Hepatocyte (in vitro differentiated cells): ENCODE results near the gene VCAM1.

Experiments used
- CTCF ChIP-seq: fragments of 200-600 bp; sonication (generic); IDR thresholded peaks from 2 replicates; pipeline ENCODE4 v1.5.1; 2016; ENCODE audit warnings: antibody characterized with exemption, mild to moderate bottlenecking; ENCODE audit not compliant: poor library complexity
- EZH2 ChIP-seq: fragments of 200-600 bp; sonication (generic); IDR thresholded peaks from 2 replicates; pipeline ENCODE4 v1.6.1; 2016; ENCODE audit warnings: antibody characterized with exemption, mild to moderate bottlenecking, borderline replicate concordance
- EZH2phosphoT487 ChIP-seq: fragments of 200-600 bp; sonication (generic); IDR thresholded peaks from one replicate; pipeline ENCODE4 v1.6.1; 2018; ENCODE audit warnings: antibody characterized with exemption, mild to moderate bottlenecking, low read depth, moderate library complexity; ENCODE audit not compliant: unreplicated experiment, severe bottlenecking

- TF ChIP-seq EZH2 (no peak), CTCF (no peak), EZH2phosphoT487 (no peak)
Measured at GRCh38 chr1:100769323-100769722, 49.8 kb downstream of the VCAM1 start.
